Loucy (cell line): Measurements from ENCODE around the gene TBC1D20.

ENCODE experiments used
- H2AFZ ChIP-seq: fragments of 200-600 bp; sonication (generic); 2 replicates; pipeline ENCODE4 v1.6.0; 2016; ENCODE audit warnings: antibody characterized with exemption, mild to moderate bottlenecking, low read length, moderate library complexity
- H3F3A ChIP-seq: fragments of 200-600 bp; 2 replicates; pipeline ENCODE4 v1.6.0; 2016; ENCODE audit warnings: antibody characterized with exemption, low read depth, mild to moderate bottlenecking
- H3K27me3 ChIP-seq: fragments of 200-600 bp; sonication (generic); 2 replicates; pipeline ENCODE4 v1.6.1; 2014; ENCODE audit warnings: low read length, mild to moderate bottlenecking; ENCODE audit not compliant: insufficient read depth, poor library complexity, severe bottlenecking
- H3K36me3 ChIP-seq: fragments of 200-600 bp; sonication (generic); 2 replicates; pipeline ENCODE4 v1.6.1; 2016; ENCODE audit warnings: low read length; ENCODE audit not compliant: insufficient read depth
- H3K4me1 ChIP-seq: fragments of 200-600 bp; sonication (generic); 2 replicates; pipeline ENCODE4 v1.5.1; 2014; ENCODE audit warnings: low read length, mild to moderate bottlenecking; ENCODE audit not compliant: insufficient read depth, poor library complexity, severe bottlenecking
- H3K4me2 ChIP-seq: fragments of 200-600 bp; sonication (generic); 2 replicates; pipeline ENCODE4 v1.6.0; 2014; ENCODE audit warnings: antibody characterized with exemption, low read length, low read depth, mild to moderate bottlenecking; ENCODE audit not compliant: poor library complexity, severe bottlenecking
- H3K4me3 ChIP-seq: fragments of 200-600 bp; sonication (generic); 2 replicates; pipeline ENCODE4 v1.5.1; 2014; ENCODE audit warnings: low read length, mild to moderate bottlenecking, mixed read lengths; ENCODE audit not compliant: poor library complexity, severe bottlenecking
- H3K79me2 ChIP-seq: fragments of 200-600 bp; sonication (generic); 2 replicates; pipeline ENCODE4 v1.6.1; 2014; ENCODE audit warnings: low read length; ENCODE audit not compliant: insufficient read depth
- H3K9ac ChIP-seq: fragments of 200-600 bp; sonication (generic); 2 replicates; pipeline ENCODE4 v1.6.0; 2014; ENCODE audit warnings: mild to moderate bottlenecking, low read depth, low read length, moderate library complexity; ENCODE audit not compliant: poor library complexity, severe bottlenecking
- H3K9me2 ChIP-seq: fragments of 200-600 bp; sonication (generic); replicated peaks from 2 replicates; pipeline ENCODE4 v1.6.1; 2016; ENCODE audit warnings: low read depth, low read length, mixed read lengths
- H3K9me3 ChIP-seq: fragments of 200-600 bp; sonication (generic); 2 replicates; pipeline ENCODE4 v1.6.1; 2014; ENCODE audit warnings: mild to moderate bottlenecking, antibody characterized with exemption, low read length, low read depth; ENCODE audit not compliant: insufficient read depth
- H4K20me1 ChIP-seq: fragments of 200-600 bp; sonication (generic); 2 replicates; pipeline ENCODE4 v1.6.0; 2014; ENCODE audit warnings: antibody characterized with exemption, low read length, mild to moderate bottlenecking; ENCODE audit not compliant: insufficient read depth, poor library complexity, severe bottlenecking
- EZH2phosphoT487 ChIP-seq: fragments of 200-600 bp; IDR thresholded peaks from 2 replicates; pipeline ENCODE4 v1.6.1; 2018; ENCODE audit warnings: antibody characterized with exemption, mild to moderate bottlenecking, moderate library complexity, borderline replicate concordance
- TF ChIP-seq, protein P1 (sequence below): fragments of 200-600 bp; sonication (generic); conservative IDR thresholded peaks from 2 replicates; pipeline ENCODE4 v1.5.1; 2014; ENCODE audit warnings: mild to moderate bottlenecking, antibody characterized with exemption, low read length

Gene TBC1D20

DNA sequence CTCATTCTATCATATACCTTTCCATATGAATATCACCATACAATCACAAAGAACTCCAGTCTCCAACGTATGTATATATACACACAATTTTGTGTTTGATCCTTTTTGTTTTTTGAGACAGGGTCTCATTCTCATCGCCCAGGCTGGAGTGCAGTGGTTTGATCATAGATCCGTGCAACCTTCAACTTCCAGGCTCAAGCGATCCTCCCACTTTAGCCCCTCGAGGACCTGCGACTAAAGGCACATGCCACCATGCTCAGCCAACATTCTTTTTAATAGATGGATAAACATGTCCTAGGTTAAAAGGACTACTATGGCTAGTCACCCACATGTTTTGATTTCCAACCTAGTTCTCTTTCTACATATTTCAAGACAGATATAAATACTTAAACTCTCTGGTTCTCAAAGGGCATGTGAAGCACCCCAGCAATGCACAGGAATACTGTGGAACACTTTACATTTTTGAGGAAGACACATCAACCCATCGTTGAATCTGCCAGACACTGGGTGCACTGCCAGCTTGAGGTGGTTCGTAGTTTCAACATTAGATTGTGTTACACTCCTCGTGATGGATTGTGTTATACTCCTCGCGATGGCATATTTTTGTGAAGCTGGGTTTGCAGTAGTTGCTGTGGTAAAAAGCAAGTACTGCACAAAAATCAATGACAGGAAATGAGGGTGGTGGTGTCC lies 40.9 kb upstream of the TBC1D20 start:
- H3K9me2 ChIP-seq = no peaks in the 10 kb centered on the region
- H3K9me3 ChIP-seq = no peaks in the 10 kb centered on the region
- no peaks in the 10 kb centered on the region for H3K27me3 ChIP-seq
- H4K20me1 ChIP-seq = peaks cover 14% of the 10 kb centered on the region
- no peak overlapping the region for H2AFZ ChIP-seq
- no peaks in the 10 kb centered on the region for H3F3A ChIP-seq
- no peak overlapping the region for H3K4me2 ChIP-seq
- peaks cover 86% of the 10 kb centered on the region for H3K36me3 ChIP-seq
- H3K4me1 ChIP-seq = peaks cover 5% of the 10 kb centered on the region
- no peak overlapping the region for H3K4me3 ChIP-seq
- no peak for TF ChIP-seq EZH2phosphoT487
- H3K9ac ChIP-seq = no peak overlapping the region
- H3K79me2 ChIP-seq = peaks cover 22% of the 10 kb centered on the region; the same call in 1 of the 2 replicates

DNA sequence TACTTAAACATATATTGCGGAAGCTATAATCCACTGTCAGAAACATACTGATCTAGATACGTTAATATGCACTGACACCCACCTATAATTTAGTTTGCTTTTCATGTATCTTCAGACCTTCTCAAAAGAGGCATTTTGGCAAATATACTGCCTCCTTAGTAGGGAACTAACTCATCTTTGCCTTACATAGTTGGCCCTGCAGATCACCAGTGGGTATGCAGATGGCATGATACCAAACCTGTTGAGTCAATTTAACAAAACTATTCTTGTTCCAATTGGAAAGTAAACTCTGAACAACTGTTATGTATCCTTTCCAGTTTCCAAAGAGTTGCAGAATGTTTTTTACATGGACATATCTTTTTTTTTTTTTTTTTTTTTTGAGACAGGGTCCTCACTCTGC lies 35.6 kb upstream of the TBC1D20 start:
- no peaks in the 10 kb centered on the region for H3K27me3 ChIP-seq
- no peaks in the 10 kb centered on the region for H3K4me1 ChIP-seq
- H3K9me3 ChIP-seq = no peaks in the 10 kb centered on the region
- TF ChIP-seq, protein P1, sequence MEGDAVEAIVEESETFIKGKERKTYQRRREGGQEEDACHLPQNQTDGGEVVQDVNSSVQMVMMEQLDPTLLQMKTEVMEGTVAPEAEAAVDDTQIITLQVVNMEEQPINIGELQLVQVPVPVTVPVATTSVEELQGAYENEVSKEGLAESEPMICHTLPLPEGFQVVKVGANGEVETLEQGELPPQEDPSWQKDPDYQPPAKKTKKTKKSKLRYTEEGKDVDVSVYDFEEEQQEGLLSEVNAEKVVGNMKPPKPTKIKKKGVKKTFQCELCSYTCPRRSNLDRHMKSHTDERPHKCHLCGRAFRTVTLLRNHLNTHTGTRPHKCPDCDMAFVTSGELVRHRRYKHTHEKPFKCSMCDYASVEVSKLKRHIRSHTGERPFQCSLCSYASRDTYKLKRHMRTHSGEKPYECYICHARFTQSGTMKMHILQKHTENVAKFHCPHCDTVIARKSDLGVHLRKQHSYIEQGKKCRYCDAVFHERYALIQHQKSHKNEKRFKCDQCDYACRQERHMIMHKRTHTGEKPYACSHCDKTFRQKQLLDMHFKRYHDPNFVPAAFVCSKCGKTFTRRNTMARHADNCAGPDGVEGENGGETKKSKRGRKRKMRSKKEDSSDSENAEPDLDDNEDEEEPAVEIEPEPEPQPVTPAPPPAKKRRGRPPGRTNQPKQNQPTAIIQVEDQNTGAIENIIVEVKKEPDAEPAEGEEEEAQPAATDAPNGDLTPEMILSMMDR = no peak
- no peak for TF ChIP-seq EZH2phosphoT487
- no peak overlapping the region for H3K9ac ChIP-seq
- H4K20me1 ChIP-seq = no peaks in the 10 kb centered on the region
- no peak overlapping the region for H3K4me3 ChIP-seq
- no peak overlapping the region for H3K4me2 ChIP-seq
- H3K9me2 ChIP-seq = no peaks in the 10 kb centered on the region
- peaks cover 85% of the 10 kb centered on the region for H3K36me3 ChIP-seq
- no peaks in the 10 kb centered on the region for H3F3A ChIP-seq
- H3K79me2 ChIP-seq = no peaks in the 10 kb centered on the region
- H2AFZ ChIP-seq = no peak overlapping the region

DNA sequence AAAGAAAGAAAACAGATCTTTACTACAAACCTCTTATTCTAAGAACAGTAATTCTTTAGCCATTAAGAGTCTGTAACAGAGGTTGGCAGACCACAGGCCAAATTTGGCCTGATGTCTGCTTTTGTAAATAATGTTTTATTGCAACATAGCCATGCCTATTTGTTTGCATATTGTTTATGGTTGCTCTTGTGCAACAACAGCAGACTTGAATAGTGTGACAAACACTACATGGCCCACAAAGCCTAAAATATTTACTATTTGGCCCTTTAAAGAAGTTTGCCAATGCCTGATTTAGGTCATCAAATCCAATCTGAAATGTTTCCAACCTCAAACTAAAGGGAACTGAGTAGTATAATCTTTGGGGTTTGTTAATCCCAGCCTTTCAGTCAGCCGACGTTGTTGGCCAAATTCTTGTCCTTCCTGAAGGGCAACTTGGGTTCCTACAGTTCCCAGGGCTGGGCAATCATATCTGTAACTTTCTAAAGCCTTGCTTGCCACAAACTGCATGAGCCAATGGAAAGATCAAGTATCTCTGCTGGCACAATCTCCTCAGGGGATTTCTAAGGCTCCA lies 33.9 kb upstream of the TBC1D20 start:
- Histone ChIP-seq H3K4me1 (no peaks in the 10 kb centered on the region), H3K79me2 (no peaks in the 10 kb centered on the region), H4K20me1 (no peaks in the 10 kb centered on the region), H3F3A (no peaks in the 10 kb centered on the region), H3K9me3 (no peaks in the 10 kb centered on the region), H3K9ac (no peak overlapping the region), H3K4me3 (no peak overlapping the region), H3K4me2 (no peak overlapping the region), H3K9me2 (no peaks in the 10 kb centered on the region), H2AFZ (no peak overlapping the region), H3K36me3 (peaks cover 85% of the 10 kb centered on the region), H3K27me3 (no peaks in the 10 kb centered on the region)
- no peak for TF ChIP-seq EZH2phosphoT487
- TF ChIP-seq, protein P1 = no peak
